ENCODE measurements around the gene NFIX. TPM values are rescaled to one million over a fixed set of nuclear protein-coding genes. Genes with fewer than 3 reads are reported as not detected.

The NFIX gene
- total RNA-seq, 4 donors from 2014 or later: 25.4 to 53.1 (median 29.3) TPM

DNA sequence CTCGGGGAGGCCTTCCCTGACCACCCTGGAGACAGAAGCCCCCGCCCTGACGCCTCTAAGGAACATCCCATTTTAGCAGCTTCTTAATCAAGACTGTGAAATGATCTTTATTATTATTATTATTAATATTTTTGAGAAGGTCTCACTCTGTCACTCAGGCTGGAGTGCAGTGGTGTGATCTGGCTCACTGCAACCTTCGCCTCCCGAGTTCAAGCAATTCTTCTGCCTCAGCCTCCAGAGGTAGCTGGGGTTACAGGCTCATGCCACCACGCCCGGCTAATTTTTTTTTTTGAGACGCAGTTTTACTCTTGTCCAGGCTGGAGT, 29.5 kb upstream of the NFIX start:
- in situ Hi-C loops (cut with MboI; ENCODE audit: low pct_ligation_motif_present in 1 of 4, low pct_unique_long_range_greater_than_20kb in 1 of 4, low sequenced_read_pairs in 3 of 4): loop anchor here in 1 of 4 donors (25.0 kb wide), 1 partner anchor 297 kb away; no protein-coding TSS in a partner anchor
- intact Hi-C loops (cut with DNase I; ENCODE audit: low total_unique reads): no loop called here
- H3K4me1 ChIP-seq: peaks cover 0 to 10% (median 6%) of the 10 kb centered on the region in 4 donors
- H3K27ac ChIP-seq: peak overlapping the region; percentile 67 to 78 (median 76)
- no peaks in the 10 kb centered on the region for H3K9me3 ChIP-seq
- no peaks in the 10 kb centered on the region for H3K27me3 ChIP-seq
- no peaks in the 10 kb centered on the region for H3K36me3 ChIP-seq
- H3K4me3 ChIP-seq: peak overlapping the region in 3 of 4 donors; percentile 31 to 63 (median 42)
- no peak for DNase-seq
- WGBS, 2 donors (ENCODE audit: low coverage in 1 of 2): 4 to 41% methylated on average over 3 to 8 of the region's 8 CpGs
- TF ChIP-seq, protein P1, sequence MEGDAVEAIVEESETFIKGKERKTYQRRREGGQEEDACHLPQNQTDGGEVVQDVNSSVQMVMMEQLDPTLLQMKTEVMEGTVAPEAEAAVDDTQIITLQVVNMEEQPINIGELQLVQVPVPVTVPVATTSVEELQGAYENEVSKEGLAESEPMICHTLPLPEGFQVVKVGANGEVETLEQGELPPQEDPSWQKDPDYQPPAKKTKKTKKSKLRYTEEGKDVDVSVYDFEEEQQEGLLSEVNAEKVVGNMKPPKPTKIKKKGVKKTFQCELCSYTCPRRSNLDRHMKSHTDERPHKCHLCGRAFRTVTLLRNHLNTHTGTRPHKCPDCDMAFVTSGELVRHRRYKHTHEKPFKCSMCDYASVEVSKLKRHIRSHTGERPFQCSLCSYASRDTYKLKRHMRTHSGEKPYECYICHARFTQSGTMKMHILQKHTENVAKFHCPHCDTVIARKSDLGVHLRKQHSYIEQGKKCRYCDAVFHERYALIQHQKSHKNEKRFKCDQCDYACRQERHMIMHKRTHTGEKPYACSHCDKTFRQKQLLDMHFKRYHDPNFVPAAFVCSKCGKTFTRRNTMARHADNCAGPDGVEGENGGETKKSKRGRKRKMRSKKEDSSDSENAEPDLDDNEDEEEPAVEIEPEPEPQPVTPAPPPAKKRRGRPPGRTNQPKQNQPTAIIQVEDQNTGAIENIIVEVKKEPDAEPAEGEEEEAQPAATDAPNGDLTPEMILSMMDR (IDR thresholded peaks at IDR 0.05): no peak
- no peak for TF ChIP-seq POLR2AphosphoS5 (IDR thresholded peaks at IDR 0.05)
- no peak for TF ChIP-seq EP300 (IDR thresholded peaks at IDR 0.05; ENCODE audit: low read depth)
- TF ChIP-seq POLR2A (IDR thresholded peaks at IDR 0.05): no peak

DNA sequence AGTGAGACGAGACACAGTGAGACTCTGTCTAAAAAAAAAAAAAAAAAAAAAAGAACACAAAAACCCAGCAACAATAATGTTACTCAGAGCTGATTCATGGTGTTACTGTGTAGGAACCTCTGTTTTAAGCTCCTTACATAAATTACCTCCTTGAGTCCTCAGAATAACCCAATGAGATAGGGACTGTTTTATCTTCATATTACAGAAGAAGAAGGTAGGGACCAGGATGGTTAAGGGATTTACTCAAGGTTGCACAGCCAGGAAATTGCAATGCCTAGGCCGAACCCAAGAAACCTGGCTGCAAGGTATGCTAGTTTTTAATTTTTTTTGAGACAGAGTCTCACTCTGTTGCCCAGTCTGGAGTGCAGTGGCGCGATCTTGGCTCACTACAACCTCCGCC, 27.4 kb upstream of the NFIX start:
- intact Hi-C loops (cut with DNase I; ENCODE audit: low total_unique reads) (no loop called here), in situ Hi-C loops (cut with MboI; ENCODE audit: low pct_ligation_motif_present in 1 of 4, low pct_unique_long_range_greater_than_20kb in 1 of 4, low sequenced_read_pairs in 3 of 4) (loop anchor here in 1 of 4 donors (25.0 kb wide), 1 partner anchor 294 kb away; no protein-coding TSS in a partner anchor)
- DNase-seq: no peak
- no peak overlapping the region for H3K27ac ChIP-seq
- WGBS, 2 donors (ENCODE audit: low coverage in 1 of 2): 88% methylated on average over 5 of the region's 5 CpGs; no CpG with 5 or more reads in 1 of the 2 donors
- no peaks in the 10 kb centered on the region for H3K36me3 ChIP-seq
- H3K27me3 ChIP-seq: no peaks in the 10 kb centered on the region
- no peak for TF ChIP-seq POLR2A (IDR thresholded peaks at IDR 0.05)
- no peak for TF ChIP-seq POLR2AphosphoS5 (IDR thresholded peaks at IDR 0.05)
- TF ChIP-seq, protein P1 (IDR thresholded peaks at IDR 0.05): no peak
- no peak for TF ChIP-seq EP300 (IDR thresholded peaks at IDR 0.05; ENCODE audit: low read depth)
- H3K9me3 ChIP-seq: no peaks in the 10 kb centered on the region
- H3K4me3 ChIP-seq: no peak overlapping the region
- H3K4me1 ChIP-seq: peaks cover 0 to 10% (median 6%) of the 10 kb centered on the region in 4 donors

DNA sequence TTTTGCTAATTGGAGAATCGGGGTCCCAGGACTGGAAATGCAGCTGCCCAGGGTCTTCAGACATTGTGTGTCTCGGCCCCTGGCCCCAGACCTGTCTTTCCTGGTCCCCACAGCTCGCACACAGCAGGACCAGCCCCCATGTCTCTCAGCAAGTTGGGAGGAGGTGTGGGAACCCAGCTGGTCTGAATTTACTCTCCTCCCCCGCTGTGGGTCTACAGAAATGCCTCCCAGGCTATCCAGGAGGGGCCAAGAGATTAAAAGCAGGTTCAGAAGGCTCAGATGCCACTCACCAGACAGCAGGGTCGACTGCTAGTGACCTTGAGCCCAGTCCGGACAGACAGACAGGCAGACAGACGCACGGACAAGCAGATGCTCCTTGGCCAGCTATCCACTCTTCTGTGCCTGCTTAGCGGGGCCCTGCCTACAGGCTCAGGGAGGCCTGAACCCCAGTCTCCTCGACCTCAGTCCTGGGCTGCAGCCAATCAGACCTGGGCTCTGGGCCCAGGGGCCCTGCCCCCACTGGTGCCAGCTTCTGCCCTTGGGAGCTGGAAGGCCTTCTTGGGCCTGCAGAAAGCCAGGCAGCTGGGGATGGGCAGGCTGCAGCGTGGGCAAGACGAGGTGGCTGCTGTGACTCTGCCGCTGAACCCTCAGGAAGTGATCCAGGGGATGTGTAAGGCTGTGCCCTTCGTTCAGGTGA, 25.8 kb upstream of the NFIX start, which contains the start of gene DAND5:
Gene DAND5 (plus strand): TSS at position 285 of the 697 bp plus-strand sequence. CDS start 85 bp downstream, at position 370.
- no peaks in the 10 kb centered on the region for H3K27me3 ChIP-seq
- intact Hi-C loops (cut with DNase I; ENCODE audit: low total_unique reads): no loop called here
- H3K27ac ChIP-seq: peak within 1 kb of the TSS in 3 of 4 donors; percentile 55 to 63 (median 63)
- TF ChIP-seq POLR2AphosphoS5 (IDR thresholded peaks at IDR 0.05): no peak
- TF ChIP-seq, protein P1 (IDR thresholded peaks at IDR 0.05): no peak
- TF ChIP-seq EP300 (IDR thresholded peaks at IDR 0.05; ENCODE audit: low read depth): no peak
- no peak for TF ChIP-seq POLR2A (IDR thresholded peaks at IDR 0.05)
- H3K4me3 ChIP-seq: no peak within 1 kb of the TSS
- H3K36me3 ChIP-seq: no peaks in the 10 kb centered on the region
- no peak for DNase-seq
- 66% methylated on average over 14 of the region's 14 CpGs; no CpG with 5 or more reads in 1 of the 2 donors for WGBS, 2 donors (ENCODE audit: low coverage in 1 of 2)
- peaks cover 0 to 10% (median 6%) of the 10 kb centered on the region in 4 donors for H3K4me1 ChIP-seq
- in situ Hi-C loops (cut with MboI; ENCODE audit: low pct_ligation_motif_present in 1 of 4, low pct_unique_long_range_greater_than_20kb in 1 of 4, low sequenced_read_pairs in 3 of 4): loop anchor here in 1 of 4 donors (25.0 kb wide), 1 partner anchor 293 kb away; no protein-coding TSS in a partner anchor
- no peaks in the 10 kb centered on the region for H3K9me3 ChIP-seq

DNA sequence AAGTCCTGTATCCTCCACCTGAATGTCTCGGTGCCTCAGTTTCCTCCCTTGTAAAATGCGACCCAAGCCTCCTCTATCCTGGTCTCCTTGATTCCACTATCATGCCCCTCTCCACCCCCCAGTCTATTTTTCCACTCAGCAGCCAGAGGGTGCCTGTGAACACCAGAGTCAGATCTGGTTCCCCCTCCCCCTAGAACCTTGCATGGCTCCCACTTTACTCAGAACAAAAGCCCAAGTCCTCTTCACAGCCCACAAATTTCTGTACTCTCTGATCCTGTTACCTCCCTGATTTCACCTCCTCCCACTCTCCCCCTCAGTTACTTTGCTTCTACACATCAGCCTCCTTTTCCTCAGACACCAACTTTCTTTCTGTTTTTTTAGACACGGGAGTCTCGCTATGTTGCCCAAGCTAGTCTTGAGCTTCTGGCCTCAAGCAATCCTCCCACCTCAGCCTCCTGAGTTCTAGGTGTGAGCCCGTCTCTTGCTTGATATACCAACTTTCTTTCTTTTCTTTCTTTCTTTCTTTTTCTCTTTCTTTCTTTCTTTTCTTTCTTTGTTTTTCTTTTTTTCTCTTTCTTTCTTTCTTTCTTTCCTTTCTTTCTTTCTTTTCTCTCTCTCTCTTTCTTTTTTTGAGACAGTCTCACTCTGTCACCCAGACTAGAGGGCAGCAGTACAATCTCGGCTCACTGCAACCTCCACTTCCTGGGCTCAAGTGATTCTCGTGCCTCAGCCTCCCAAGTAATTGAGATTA, 25.0 kb upstream of the NFIX start:
- H3K4me3 ChIP-seq: no peak overlapping the region
- peaks cover 0 to 7% (median 5%) of the 10 kb centered on the region in 4 donors for H3K4me1 ChIP-seq
- DNase-seq: no peak
- TF ChIP-seq, protein P1 (IDR thresholded peaks at IDR 0.05): no peak
- TF ChIP-seq EP300 (IDR thresholded peaks at IDR 0.05; ENCODE audit: low read depth) (no peak), POLR2AphosphoS5 (IDR thresholded peaks at IDR 0.05) (no peak), POLR2A (IDR thresholded peaks at IDR 0.05) (no peak)
- no peaks in the 10 kb centered on the region for H3K36me3 ChIP-seq
- in situ Hi-C loops (cut with MboI; ENCODE audit: low pct_ligation_motif_present in 1 of 4, low pct_unique_long_range_greater_than_20kb in 1 of 4, low sequenced_read_pairs in 3 of 4) (loop anchor here in 3 of 4 donors (10.0 to 25.0 kb wide), 2 partner anchors 292 to 295 kb away; no protein-coding TSS in a partner anchor), intact Hi-C loops (cut with DNase I; ENCODE audit: low total_unique reads) (no loop called here)
- WGBS, 2 donors (ENCODE audit: low coverage in 1 of 2): 80 to 88% methylated on average over 6 to 7 of the region's 7 CpGs
- H3K27me3 ChIP-seq: no peaks in the 10 kb centered on the region
- H3K9me3 ChIP-seq: no peaks in the 10 kb centered on the region
- peak overlapping the region in 3 of 4 donors; percentile 55 to 63 (median 63) for H3K27ac ChIP-seq
